HK-2 (cell line): ENCODE results near the gene TENM4.
"Not testable (repeated sequence)": the region's sequence is repeated elsewhere in the genome, so short reads cannot be mapped to it uniquely, and the experiment has no call there.

Experiments
- DNase-seq: peaks from one replicate; pipeline ENCODE4 v3.0.0-alpha.2; 2018; ENCODE audit not compliant: unreplicated experiment

Gene TENM4

GRCh38 chr11:78845496-78845895 lies 595.3 kb downstream of the TENM4 start:
- DNase-seq, result no peak

- DNase-seq, result peak; percentile 8
These were observed 599.3 kb downstream of the TENM4 start for GRCh38 chr11:78841456-78842060.

GRCh38 chr11:78840623-78841022 lies 600.2 kb downstream of the TENM4 start:
- no peak for DNase-seq

- DNase-seq, result no peak
These were observed 600.6 kb downstream of the TENM4 start for GRCh38 chr11:78840200-78840599.

- DNase-seq, result no peak
These were observed 602.4 kb downstream of the TENM4 start for GRCh38 chr11:78838417-78838816.

GRCh38 chr11:78835646-78836045 lies 605.2 kb downstream of the TENM4 start:
- no peak for DNase-seq

- no peak for DNase-seq
These were observed 605.9 kb downstream of the TENM4 start for GRCh38 chr11:78834886-78835285.

GRCh38 chr11:78833237-78833636 lies 607.6 kb downstream of the TENM4 start:
- DNase-seq, result no peak

GRCh38 chr11:78832226-78832947 lies 608.4 kb downstream of the TENM4 start:
- no peak for DNase-seq

GRCh38 chr11:78831571-78831970 lies 609.3 kb downstream of the TENM4 start:
- no peak for DNase-seq

- DNase-seq, result no peak
These were observed 610.5 kb downstream of the TENM4 start for GRCh38 chr11:78830277-78830819.

GRCh38 chr11:78829146-78829545 lies 611.7 kb downstream of the TENM4 start:
- no peak for DNase-seq

GRCh38 chr11:78828676-78829075 lies 612.2 kb downstream of the TENM4 start:
- no peak for DNase-seq

GRCh38 chr11:78827291-78827690 lies 613.5 kb downstream of the TENM4 start:
- DNase-seq, result not testable (repeated sequence)

GRCh38 chr11:78825591-78826020 lies 615.2 kb downstream of the TENM4 start:
- no peak for DNase-seq

GRCh38 chr11:78823588-78823987 lies 617.2 kb downstream of the TENM4 start:
- no peak for DNase-seq

GRCh38 chr11:78822931-78823423 lies 617.9 kb downstream of the TENM4 start:
- DNase-seq, result no peak

GRCh38 chr11:78821371-78822306 lies 619.2 kb downstream of the TENM4 start:
- DNase-seq, result no peak

- DNase-seq, result no peak
These were observed 620.1 kb downstream of the TENM4 start for GRCh38 chr11:78820741-78821140.

- DNase-seq, result no peak
These were observed 622.6 kb downstream of the TENM4 start for GRCh38 chr11:78818201-78818600.

- DNase-seq, result no peak
These were observed 625.0 kb downstream of the TENM4 start for GRCh38 chr11:78815831-78816230.
